B cell (primary cell): ENCODE data around the gene ZNF24.

Experiments used
- EZH2 ChIP-seq: IDR thresholded peaks from 2 replicates; pipeline ENCODE4 v1.6.1; 2012; ENCODE audit warnings: borderline replicate concordance, low read depth, mild to moderate bottlenecking, moderate library complexity, low read length; ENCODE audit not compliant: insufficient read depth, poor library complexity, severe bottlenecking
- TF ChIP-seq, protein P1 (sequence below): fragments of 200-600 bp; IDR thresholded peaks from one replicate; pipeline ENCODE4 v1.8.0; 2022; ENCODE audit warnings: antibody characterized with exemption, mild to moderate bottlenecking

DNA sequence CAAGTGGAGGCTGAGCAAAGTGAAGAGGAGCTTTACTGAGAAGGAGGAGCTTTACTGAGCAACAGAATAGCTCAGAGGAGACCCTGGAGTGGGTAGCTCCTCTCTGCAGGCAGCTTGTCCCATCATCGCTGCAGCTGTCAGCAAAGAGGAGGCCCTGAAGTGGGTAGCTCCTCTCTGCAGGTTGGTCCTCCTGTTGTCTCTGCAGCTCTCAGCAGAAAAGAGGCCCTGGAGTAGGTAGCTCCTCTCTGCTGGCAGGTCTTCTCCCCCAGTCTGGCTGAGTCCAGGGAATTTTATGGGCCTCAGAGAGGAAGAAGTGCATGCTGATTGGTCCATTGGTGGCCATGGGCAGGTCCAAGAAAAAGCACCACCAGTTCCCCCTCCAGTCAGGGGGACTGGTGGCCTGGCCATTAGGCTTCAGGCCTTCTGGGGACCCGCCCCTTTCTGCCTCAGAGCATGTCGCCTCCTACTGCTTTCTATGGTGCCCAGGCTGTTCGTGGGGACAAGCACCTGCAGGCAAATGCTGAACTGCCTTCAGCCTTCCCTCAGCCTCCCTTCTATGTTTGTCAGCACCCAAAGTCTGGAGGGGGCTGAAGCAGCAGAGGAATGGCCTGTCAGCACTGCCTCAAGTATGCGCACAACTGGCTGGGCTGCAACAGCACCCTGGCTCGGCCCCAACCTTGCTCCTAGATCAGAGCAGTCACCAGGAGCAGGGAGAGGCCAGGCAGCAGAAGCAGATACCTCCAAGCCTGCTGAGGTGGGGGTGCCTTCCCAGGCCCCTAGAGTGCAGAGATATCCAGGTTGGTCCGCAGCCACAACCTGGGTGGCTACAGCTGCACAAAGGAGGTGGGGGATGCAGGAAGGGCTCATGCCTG is 60.1 kb downstream of the ZNF24 start:
- TF ChIP-seq, protein P1, sequence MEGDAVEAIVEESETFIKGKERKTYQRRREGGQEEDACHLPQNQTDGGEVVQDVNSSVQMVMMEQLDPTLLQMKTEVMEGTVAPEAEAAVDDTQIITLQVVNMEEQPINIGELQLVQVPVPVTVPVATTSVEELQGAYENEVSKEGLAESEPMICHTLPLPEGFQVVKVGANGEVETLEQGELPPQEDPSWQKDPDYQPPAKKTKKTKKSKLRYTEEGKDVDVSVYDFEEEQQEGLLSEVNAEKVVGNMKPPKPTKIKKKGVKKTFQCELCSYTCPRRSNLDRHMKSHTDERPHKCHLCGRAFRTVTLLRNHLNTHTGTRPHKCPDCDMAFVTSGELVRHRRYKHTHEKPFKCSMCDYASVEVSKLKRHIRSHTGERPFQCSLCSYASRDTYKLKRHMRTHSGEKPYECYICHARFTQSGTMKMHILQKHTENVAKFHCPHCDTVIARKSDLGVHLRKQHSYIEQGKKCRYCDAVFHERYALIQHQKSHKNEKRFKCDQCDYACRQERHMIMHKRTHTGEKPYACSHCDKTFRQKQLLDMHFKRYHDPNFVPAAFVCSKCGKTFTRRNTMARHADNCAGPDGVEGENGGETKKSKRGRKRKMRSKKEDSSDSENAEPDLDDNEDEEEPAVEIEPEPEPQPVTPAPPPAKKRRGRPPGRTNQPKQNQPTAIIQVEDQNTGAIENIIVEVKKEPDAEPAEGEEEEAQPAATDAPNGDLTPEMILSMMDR, result no peak
- no peak for TF ChIP-seq EZH2
